Measurements from ENCODE around the gene ANAPC4. TPM values are rescaled to one million over a fixed set of nuclear protein-coding genes. Genes with fewer than 3 reads are reported as not detected.
A peak's percentile ranks its signal among the peaks of the same experiment; 100 is the strongest.

The ANAPC4 gene
- total and polyA plus RNA-seq, 2 of the 13 experiments (the other 11 are each of a cell fraction or from before 2014, with no cell fraction given): 14.5 to 30.2 TPM

DNA sequence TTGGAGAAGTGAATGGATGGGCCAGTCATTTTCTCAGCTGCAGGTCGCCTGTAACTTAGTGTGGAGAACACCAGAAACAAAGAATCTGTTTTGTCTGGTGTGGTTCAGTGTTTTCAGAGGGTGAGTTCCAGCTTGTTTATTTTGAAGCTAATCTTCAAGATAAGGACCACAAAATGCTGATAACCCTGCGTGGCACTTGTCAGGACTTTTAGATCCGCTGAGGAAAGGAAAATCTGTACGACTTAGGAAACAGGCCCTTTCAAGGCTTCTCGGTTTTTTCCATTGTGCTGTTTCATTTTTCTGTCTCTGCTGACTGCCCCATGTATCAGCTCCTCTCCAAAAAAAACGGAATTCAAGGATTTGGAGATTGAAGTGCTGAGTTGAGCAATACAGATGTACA lies 8.7 kb upstream of the ANAPC4 start:
- no TSS peak for BruUV-seq (replicated peaks)
- no peak for TF ChIP-seq ZNF282 (IDR thresholded peaks at IDR 0.05; ENCODE audit: partially characterized antibody)
- TF ChIP-seq SOX6 (IDR thresholded peaks at IDR 0.05): no peak
- peak; percentile 63; the same call in 1 of the 2 replicates for TF ChIP-seq SOX6 (CRISPR knock-in tag; IDR thresholded peaks at IDR 0.05)
- no peak for TF ChIP-seq ZNF660 (CRISPR knock-in tag; IDR thresholded peaks at IDR 0.05; ENCODE audit: borderline replicate concordance, low read depth)
- no peak for TF ChIP-seq ZNF788 (CRISPR knock-in tag; IDR thresholded peaks at IDR 0.05; ENCODE audit: borderline replicate concordance)
- TF ChIP-seq, protein P1, sequence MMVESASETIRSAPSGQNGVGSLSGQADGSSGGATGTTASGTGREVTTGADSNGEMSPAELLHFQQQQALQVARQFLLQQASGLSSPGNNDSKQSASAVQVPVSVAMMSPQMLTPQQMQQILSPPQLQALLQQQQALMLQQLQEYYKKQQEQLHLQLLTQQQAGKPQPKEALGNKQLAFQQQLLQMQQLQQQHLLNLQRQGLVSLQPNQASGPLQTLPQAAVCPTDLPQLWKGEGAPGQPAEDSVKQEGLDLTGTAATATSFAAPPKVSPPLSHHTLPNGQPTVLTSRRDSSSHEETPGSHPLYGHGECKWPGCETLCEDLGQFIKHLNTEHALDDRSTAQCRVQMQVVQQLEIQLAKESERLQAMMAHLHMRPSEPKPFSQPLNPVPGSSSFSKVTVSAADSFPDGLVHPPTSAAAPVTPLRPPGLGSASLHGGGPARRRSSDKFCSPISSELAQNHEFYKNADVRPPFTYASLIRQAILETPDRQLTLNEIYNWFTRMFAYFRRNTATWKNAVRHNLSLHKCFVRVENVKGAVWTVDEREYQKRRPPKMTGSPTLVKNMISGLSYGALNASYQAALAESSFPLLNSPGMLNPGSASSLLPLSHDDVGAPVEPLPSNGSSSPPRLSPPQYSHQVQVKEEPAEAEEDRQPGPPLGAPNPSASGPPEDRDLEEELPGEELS (CRISPR knock-in tag; IDR thresholded peaks at IDR 0.05): peak; percentile 50; the same call in 1 of the 2 replicates
- TF ChIP-seq BCLAF1 (IDR thresholded peaks at IDR 0.05): no peak
- TF ChIP-seq TBX2 (CRISPR knock-in tag; IDR thresholded peaks at IDR 0.05; ENCODE audit: borderline replicate concordance): peak; percentile 59; the same call in 1 of the 2 replicates
- TF ChIP-seq, protein P2, sequence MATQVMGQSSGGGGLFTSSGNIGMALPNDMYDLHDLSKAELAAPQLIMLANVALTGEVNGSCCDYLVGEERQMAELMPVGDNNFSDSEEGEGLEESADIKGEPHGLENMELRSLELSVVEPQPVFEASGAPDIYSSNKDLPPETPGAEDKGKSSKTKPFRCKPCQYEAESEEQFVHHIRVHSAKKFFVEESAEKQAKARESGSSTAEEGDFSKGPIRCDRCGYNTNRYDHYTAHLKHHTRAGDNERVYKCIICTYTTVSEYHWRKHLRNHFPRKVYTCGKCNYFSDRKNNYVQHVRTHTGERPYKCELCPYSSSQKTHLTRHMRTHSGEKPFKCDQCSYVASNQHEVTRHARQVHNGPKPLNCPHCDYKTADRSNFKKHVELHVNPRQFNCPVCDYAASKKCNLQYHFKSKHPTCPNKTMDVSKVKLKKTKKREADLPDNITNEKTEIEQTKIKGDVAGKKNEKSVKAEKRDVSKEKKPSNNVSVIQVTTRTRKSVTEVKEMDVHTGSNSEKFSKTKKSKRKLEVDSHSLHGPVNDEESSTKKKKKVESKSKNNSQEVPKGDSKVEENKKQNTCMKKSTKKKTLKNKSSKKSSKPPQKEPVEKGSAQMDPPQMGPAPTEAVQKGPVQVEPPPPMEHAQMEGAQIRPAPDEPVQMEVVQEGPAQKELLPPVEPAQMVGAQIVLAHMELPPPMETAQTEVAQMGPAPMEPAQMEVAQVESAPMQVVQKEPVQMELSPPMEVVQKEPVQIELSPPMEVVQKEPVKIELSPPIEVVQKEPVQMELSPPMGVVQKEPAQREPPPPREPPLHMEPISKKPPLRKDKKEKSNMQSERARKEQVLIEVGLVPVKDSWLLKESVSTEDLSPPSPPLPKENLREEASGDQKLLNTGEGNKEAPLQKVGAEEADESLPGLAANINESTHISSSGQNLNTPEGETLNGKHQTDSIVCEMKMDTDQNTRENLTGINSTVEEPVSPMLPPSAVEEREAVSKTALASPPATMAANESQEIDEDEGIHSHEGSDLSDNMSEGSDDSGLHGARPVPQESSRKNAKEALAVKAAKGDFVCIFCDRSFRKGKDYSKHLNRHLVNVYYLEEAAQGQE (IDR thresholded peaks at IDR 0.05; ENCODE audit: borderline replicate concordance in 1 of 2, low read depth in 1 of 2, low read length in 2 of 2): no peak
- 0 out of 2 replicates have a peak, but pooled peaks have one; percentile 39 for TF ChIP-seq ZNF12 (CRISPR knock-in tag; IDR thresholded peaks at IDR 0.05)
- peak; percentile 30; the same call in 1 of the 2 replicates for TF ChIP-seq SAP130 (CRISPR knock-in tag; IDR thresholded peaks at IDR 0.05; ENCODE audit: low read depth)
- TF ChIP-seq HMG20B (CRISPR knock-in tag; conservative IDR thresholded peaks at IDR 0.05): no peak
- no peak for TF ChIP-seq CCAR2 (optimal IDR thresholded peaks at IDR 0.05; ENCODE audit: low read depth, low read length)
- TF ChIP-seq ZBTB2 (CRISPR knock-in tag; IDR thresholded peaks at IDR 0.05; ENCODE audit: low read depth): no peak

More for the DNA sequence above, 8.7 kb upstream of the ANAPC4 start:
- in situ Hi-C loops (cut with HindIII; ENCODE audit: extremely low pct_ligation_motif_present, low pct_unique_long_range_greater_than_20kb): loop anchor here (10.0 to 25.0 kb wide), 2 partner anchors 184 to 381 kb away; no protein-coding TSS in a partner anchor
- ChIA-PET CTCF (ENCODE audit: low intra/inter-chr PET ratio, low total read pairs) (no interaction called here), POLR2A (interaction anchor here (1.2 kb wide), 1 partner anchor 8 kb away, joined by 7 read pairs; the partner anchor contains the start of gene ANAPC4)
- H3K79me2 ChIP-seq (ENCODE audit: insufficient read depth, low read length): no peaks in the 10 kb centered on the region
- H3K4me2 ChIP-seq (ENCODE audit: low read depth, low read length): peak overlapping the region; percentile 36; the same call in 1 of the 2 replicates
- H3K9me3 ChIP-seq (ENCODE audit: low read length): no peaks in the 10 kb centered on the region
- H4K20me1 ChIP-seq (ENCODE audit: insufficient read depth, low read length): no peaks in the 10 kb centered on the region
- FAIRE-seq: peak; percentile 60
- intact Hi-C loops (cut with micrococcal nuclease; ENCODE audit: unreplicated experiment): loop anchor here (5.0 kb wide), 1 partner anchor 206 kb away; the partner anchor contains the start of gene SEPSECS
- WGBS (ENCODE audit: low lambda C conversion rate): 29% methylated on average over 6 of the region's 6 CpGs
- H3K27ac ChIP-seq (ENCODE audit: extremely low read length, insufficient read depth, low read length): peak overlapping the region; percentile 34
- H3K9ac ChIP-seq (ENCODE audit: insufficient read depth, low read depth, low read length): peak overlapping the region; percentile 19; the same call in 1 of the 2 replicates
- H3K4me3 ChIP-seq (replicated peaks in 1 of 3; ENCODE audit: insufficient read depth in 1 of 3, low read depth in 2 of 3, low read length in 3 of 3): no peak overlapping the region
- no peaks in the 10 kb centered on the region for H3K27me3 ChIP-seq (ENCODE audit: control insufficient read depth in 1 of 2, insufficient read depth in 2 of 2, low read length in 2 of 2)
- peaks cover 36% of the 10 kb centered on the region for H3K4me1 ChIP-seq (ENCODE audit: insufficient read depth, low read length)
- peak; percentile 24 for DNase-seq (ENCODE audit: low spot score)
- peak; percentile 44; the same call in 2 of the 3 replicates for ATAC-seq
- H2AFZ ChIP-seq (ENCODE audit: low read length): no peak overlapping the region
- peaks cover 2 to 12% of the 10 kb centered on the region in 2 experiments; a peak in 2 of 5 replicates for H3K36me3 ChIP-seq (replicated peaks in 1 of 2; ENCODE audit: control insufficient read depth in 1 of 2, insufficient read depth in 2 of 2, low read length in 2 of 2)
